ENCODE measurements around the gene SKI.

The SKI gene

DNA sequence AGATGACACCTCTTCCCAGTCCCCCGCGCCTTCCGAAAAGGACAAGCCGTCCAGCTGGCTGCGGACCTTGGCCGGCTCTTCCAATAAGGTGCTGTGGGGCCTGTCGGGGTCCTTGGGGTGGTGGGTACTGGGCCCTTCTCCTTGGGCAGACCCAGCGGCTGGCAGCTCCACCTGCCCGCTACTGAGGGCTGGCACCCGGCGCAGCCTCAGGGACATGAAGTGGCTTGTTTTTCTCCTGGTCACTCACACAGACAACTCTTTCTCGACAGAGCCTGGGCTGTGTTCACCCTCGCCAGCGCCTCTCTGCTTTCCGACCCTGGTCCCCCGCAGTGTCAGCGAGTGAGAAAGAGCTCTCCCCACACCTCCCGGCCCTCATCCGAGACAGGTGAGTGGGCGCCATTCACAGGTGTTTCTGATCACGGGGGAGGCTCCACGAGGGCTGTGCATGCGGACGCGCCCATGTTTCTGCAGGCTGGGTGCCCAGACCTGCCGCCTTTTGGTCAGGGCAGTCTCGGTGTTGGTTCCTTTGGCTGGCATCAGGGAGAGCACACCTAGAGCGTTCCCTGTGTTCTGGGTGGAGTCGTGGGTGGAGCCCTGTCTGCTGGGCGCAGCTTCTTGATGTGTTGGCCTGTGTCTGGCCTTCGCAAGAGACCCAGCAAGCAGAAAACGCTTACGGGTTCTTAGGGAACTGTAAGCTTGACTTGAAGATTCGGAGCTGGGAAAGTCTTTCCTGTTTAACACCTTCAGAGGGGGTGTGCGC lies 75.1 kb downstream of the SKI start:
- in situ Hi-C loops (cut with HindIII; ENCODE audit: low sequenced_read_pairs) = no loop called here
- TF ChIP-seq CTCF (IDR thresholded peaks at IDR 0.05; ENCODE audit: low read depth, low read length) = no peak

GRCh38 chr1:2303781-2304180 lies 75.7 kb downstream of the SKI start:
- TF ChIP-seq CTCF (IDR thresholded peaks at IDR 0.05; ENCODE audit: low read depth, low read length) = no peak
- no peak for DNase-seq (ENCODE audit: low read depth, low spot score)
- in situ Hi-C loops (cut with HindIII; ENCODE audit: low sequenced_read_pairs) = no loop called here

More for the DNA sequence above, 75.1 kb downstream of the SKI start:
- no peak overlapping the region for H3K4me3 ChIP-seq (ENCODE audit: low read depth, low read length)
- no peak for DNase-seq (ENCODE audit: low read depth, low spot score)

GRCh38 chr1:2304282-2304681 lies 76.2 kb downstream of the SKI start:
- DNase-seq (ENCODE audit: low read depth, low spot score) = no peak
- in situ Hi-C loops (cut with HindIII; ENCODE audit: low sequenced_read_pairs) = no loop called here
- no peak for TF ChIP-seq CTCF (IDR thresholded peaks at IDR 0.05; ENCODE audit: low read depth, low read length)
- H3K4me3 ChIP-seq (ENCODE audit: low read depth, low read length) = no peak overlapping the region

More at GRCh38 chr1:2303781-2304180, 75.7 kb downstream of the SKI start:
- H3K4me3 ChIP-seq (ENCODE audit: low read depth, low read length) = no peak overlapping the region

DNA sequence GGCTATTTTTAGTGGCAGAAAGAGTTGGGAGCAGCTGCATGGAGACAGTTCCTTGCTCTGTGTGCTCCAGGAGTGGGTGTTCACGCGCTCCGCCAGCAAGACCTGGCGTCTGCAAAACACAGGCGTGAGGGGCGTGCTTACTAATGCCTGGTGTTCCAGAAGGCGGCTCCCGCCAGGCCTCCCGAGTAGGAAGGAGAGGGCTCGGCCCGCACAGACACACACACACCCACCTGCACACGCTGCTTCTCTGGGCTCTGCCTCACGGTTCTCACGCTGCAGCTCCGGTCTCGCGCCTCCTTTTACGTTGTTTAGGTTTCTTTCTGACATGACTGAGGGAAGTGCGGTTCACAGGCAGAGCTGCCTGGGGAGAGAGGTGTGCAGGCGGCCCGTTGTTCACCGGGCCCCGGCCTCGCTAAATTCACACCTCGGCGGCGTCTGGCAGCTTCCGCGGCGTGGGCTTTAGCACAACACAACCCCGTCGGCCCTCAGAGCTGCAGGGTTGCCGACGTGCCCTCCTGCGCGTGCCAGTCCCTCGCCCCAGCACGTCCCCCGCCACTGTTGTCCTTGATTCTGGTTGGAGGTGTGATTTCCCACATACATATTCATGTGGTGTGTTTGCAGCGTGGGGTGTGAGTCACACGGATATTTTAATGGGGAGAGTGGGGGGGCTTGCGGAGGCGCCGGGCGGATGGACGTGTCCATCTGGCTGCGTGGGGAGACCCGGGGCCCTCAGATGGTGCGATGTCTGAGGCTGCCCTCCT lies 77.0 kb downstream of the SKI start:
- DNase-seq (ENCODE audit: low read depth, low spot score) = no peak
- no peak overlapping the region for H3K4me3 ChIP-seq (ENCODE audit: low read depth, low read length)
- in situ Hi-C loops (cut with HindIII; ENCODE audit: low sequenced_read_pairs) = no loop called here
- TF ChIP-seq CTCF (IDR thresholded peaks at IDR 0.05; ENCODE audit: low read depth, low read length) = no peak

DNA sequence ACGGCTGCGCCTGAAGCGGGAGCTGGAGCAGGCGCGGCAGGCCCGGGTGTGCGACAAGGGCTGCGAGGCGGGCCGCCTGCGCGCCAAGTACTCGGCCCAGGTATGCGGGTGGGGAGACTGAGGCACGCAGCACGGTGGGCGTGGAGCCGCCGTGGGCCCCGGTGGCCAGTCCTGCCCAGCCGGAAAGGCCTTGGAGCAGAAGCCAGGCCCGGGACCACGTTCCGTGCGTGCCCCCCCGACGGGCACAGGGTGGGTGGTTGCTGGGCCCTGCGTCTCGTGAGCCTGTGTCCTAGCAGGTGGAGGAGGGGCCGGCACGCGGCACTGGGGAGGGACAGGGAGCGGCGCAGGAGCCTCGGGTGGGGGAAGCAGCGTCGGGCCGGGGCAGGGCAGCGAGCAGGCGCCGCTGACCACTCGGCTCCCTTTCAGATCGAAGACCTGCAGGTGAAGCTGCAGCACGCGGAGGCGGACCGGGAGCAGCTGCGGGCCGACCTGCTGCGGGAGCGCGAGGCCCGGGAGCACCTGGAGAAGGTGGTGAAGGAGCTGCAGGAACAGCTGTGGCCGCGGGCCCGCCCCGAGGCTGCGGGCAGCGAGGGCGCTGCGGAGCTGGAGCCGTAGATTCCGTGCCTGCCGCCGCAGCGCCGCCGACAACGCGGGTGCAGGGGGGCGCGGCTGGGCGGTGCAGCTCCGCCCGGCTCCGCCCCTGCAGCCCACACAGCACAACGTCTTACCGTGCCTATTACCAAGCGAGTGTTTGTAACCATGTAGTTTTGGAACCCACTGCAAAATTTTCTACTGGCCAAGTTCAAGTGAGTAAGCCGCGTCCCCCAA lies 78.2 kb downstream of the SKI start:
- no peak overlapping the region for H3K4me3 ChIP-seq (ENCODE audit: low read depth, low read length)
- TF ChIP-seq CTCF (IDR thresholded peaks at IDR 0.05; ENCODE audit: low read depth, low read length) = no peak
- in situ Hi-C loops (cut with HindIII; ENCODE audit: low sequenced_read_pairs) = no loop called here
- DNase-seq (ENCODE audit: low read depth, low spot score) = no peak

- DNase-seq (ENCODE audit: low read depth, low spot score) = no peak
- in situ Hi-C loops (cut with HindIII; ENCODE audit: low sequenced_read_pairs) = no loop called here
- no peak for TF ChIP-seq CTCF (IDR thresholded peaks at IDR 0.05; ENCODE audit: low read depth, low read length)
- no peak overlapping the region for H3K4me3 ChIP-seq (ENCODE audit: low read depth, low read length)
These were observed 79.0 kb downstream of the SKI start for GRCh38 chr1:2307064-2307605.
